ENCODE measurements around the gene DNHD1. TPM values are rescaled to one million over a fixed set of nuclear protein-coding genes. Genes with fewer than 3 reads are reported as not detected.

Gene DNHD1
- total and polyA plus RNA-seq, 9 of the 15 experiments (the other 6 are each of a cell fraction or from before 2014, with no cell fraction given), result 0.82 to 9.7 (median 3.8) TPM

DNA sequence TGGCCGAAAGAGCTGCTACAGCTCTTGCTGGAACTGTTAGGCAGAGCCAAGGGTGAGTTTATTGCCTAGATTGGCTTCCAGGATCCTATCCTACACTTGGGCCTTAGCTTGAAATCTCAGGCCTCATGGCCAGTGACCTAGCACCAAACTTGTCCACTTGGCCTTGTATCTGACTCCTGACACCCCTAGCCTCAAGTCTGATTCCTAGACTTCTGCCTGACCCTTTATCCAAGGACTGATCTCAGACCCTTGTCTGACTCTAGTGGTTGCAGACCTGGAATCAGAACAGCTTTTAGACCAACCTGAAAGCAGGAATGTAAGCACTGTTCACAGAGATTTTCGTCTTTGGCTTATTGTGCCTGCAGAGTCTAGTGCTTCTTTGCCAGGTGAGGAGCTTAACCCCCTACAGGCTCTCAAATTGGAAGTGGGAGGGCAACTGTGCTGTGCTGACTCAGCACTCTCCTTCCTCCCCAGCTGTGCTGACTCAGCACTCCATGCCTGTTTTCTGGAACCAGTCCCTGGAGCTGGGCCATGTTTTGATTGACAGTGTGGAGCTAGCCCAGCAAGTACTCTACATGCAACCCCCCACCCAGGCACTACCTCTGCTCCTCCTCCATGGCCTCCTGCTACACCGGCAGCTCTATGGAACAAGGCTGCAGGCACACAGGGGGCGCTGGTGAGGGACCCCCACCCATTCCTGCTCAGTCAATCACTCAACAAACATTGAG lies 71.3 kb downstream of the DNHD1 start (continued):
- TF ChIP-seq, protein P1, sequence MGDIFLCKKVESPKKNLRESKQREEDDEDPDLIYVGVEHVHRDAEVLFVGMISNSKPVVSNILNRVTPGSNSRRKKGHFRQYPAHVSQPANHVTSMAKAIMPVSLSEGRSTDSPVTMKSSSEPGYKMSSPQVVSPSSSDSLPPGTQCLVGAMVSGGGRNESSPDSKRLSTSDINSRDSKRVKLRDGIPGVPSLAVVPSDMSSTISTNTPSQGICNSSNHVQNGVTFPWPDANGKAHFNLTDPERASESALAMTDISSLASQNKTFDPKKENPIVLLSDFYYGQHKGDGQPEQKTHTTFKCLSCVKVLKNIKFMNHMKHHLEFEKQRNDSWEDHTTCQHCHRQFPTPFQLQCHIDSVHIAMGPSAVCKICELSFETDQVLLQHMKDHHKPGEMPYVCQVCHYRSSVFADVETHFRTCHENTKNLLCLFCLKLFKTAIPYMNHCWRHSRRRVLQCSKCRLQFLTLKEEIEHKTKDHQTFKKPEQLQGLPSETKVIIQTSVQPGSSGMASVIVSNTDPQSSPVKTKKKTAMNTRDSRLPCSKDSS (IDR thresholded peaks at IDR 0.05; ENCODE audit: low read depth, partially characterized antibody), result no peak
- TF ChIP-seq, protein P2, sequence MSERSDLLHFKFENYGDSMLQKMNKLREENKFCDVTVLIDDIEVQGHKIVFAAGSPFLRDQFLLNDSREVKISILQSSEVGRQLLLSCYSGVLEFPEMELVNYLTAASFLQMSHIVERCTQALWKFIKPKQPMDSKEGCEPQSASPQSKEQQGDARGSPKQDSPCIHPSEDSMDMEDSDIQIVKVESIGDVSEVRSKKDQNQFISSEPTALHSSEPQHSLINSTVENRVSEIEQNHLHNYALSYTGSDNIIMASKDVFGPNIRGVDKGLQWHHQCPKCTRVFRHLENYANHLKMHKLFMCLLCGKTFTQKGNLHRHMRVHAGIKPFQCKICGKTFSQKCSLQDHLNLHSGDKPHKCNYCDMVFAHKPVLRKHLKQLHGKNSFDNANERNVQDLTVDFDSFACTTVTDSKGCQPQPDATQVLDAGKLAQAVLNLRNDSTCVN (CRISPR knock-in tag; IDR thresholded peaks at IDR 0.05), result no peak
- TF ChIP-seq CEBPG (CRISPR knock-in tag; IDR thresholded peaks at IDR 0.05) (no peak), CEBPG (tag; conservative IDR thresholded peaks at IDR 0.05 in 1 of 2, IDR thresholded peaks at IDR 0.05 in 1 of 2) (no peak), ZNF239 (CRISPR knock-in tag; IDR thresholded peaks at IDR 0.05) (no peak; the same call in 1 of the 2 replicates), ZNF165 (CRISPR knock-in tag; IDR thresholded peaks at IDR 0.05; ENCODE audit: borderline replicate concordance) (no peak), ZFX (CRISPR knock-in tag; IDR thresholded peaks at IDR 0.05) (no peak), ZNF551 (CRISPR knock-in tag; IDR thresholded peaks at IDR 0.05) (no peak), ERF (CRISPR knock-in tag; IDR thresholded peaks at IDR 0.05) (no peak), ZNF445 (CRISPR knock-in tag; IDR thresholded peaks at IDR 0.05; ENCODE audit: low read depth) (no peak), SAP30 (IDR thresholded peaks at IDR 0.05; ENCODE audit: borderline replicate concordance, insufficient read depth, low read depth, low read length, poor library complexity, severe bottlenecking) (no peak), PHTF2 (CRISPR knock-in tag; IDR thresholded peaks at IDR 0.05) (no peak)
- TF ChIP-seq, protein P3, sequence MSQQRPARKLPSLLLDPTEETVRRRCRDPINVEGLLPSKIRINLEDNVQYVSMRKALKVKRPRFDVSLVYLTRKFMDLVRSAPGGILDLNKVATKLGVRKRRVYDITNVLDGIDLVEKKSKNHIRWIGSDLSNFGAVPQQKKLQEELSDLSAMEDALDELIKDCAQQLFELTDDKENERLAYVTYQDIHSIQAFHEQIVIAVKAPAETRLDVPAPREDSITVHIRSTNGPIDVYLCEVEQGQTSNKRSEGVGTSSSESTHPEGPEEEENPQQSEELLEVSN (IDR thresholded peaks at IDR 0.05; ENCODE audit: borderline replicate concordance in 1 of 2, extremely low read depth in 1 of 2, insufficient read depth in 1 of 2, insufficient read length in 1 of 2, low read depth in 1 of 2, low read length in 1 of 2, poor library complexity in 1 of 2, severe bottlenecking in 1 of 2), result no peak
